ENCODE results near the gene PRDM2.

The PRDM2 gene

DNA sequence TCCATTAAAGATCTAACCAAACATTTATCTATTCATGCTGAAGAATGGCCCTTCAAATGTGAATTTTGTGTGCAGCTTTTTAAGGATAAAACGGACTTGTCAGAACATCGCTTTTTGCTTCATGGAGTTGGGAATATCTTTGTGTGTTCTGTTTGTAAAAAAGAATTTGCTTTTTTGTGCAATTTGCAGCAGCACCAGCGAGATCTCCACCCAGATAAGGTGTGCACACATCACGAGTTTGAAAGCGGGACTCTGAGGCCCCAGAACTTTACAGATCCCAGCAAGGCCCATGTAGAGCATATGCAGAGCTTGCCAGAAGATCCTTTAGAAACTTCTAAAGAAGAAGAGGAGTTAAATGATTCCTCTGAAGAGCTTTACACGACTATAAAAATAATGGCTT is 81.2 kb downstream of the PRDM2 start:
- DNase-seq, result no peak
- Histone ChIP-seq H3K79me2 (ENCODE audit: low read length) (peaks cover 93% of the 10 kb centered on the region), H3K4me1 (ENCODE audit: low read length) (no peaks in the 10 kb centered on the region), H3K4me2 (ENCODE audit: low read depth, low read length) (no peak overlapping the region), H3K9me3 (replicated peaks; ENCODE audit: insufficient read depth, low read length) (no peaks in the 10 kb centered on the region), H3K27me3 (replicated peaks; ENCODE audit: insufficient read depth, low read length) (no peaks in the 10 kb centered on the region), H3F3A (ENCODE audit: insufficient read depth, low read length) (no peaks in the 10 kb centered on the region), H3K9ac (ENCODE audit: low read length) (no peak overlapping the region), H3K9me2 (replicated peaks; ENCODE audit: insufficient read depth, low read length) (no peaks in the 10 kb centered on the region), H3K4me3 (ENCODE audit: low read length) (no peak overlapping the region), H3K27ac (ENCODE audit: low read length) (no peak overlapping the region), H3K36me3 (replicated peaks; ENCODE audit: insufficient read depth, low read length) (0 out of 2 replicates have a peak, but pooled peaks cover 11% of the 10 kb centered on the region), H4K20me1 (ENCODE audit: insufficient read depth, low read length) (no peaks in the 10 kb centered on the region), H2AFZ (ENCODE audit: low read length) (no peak overlapping the region)
- TF ChIP-seq, protein P1, sequence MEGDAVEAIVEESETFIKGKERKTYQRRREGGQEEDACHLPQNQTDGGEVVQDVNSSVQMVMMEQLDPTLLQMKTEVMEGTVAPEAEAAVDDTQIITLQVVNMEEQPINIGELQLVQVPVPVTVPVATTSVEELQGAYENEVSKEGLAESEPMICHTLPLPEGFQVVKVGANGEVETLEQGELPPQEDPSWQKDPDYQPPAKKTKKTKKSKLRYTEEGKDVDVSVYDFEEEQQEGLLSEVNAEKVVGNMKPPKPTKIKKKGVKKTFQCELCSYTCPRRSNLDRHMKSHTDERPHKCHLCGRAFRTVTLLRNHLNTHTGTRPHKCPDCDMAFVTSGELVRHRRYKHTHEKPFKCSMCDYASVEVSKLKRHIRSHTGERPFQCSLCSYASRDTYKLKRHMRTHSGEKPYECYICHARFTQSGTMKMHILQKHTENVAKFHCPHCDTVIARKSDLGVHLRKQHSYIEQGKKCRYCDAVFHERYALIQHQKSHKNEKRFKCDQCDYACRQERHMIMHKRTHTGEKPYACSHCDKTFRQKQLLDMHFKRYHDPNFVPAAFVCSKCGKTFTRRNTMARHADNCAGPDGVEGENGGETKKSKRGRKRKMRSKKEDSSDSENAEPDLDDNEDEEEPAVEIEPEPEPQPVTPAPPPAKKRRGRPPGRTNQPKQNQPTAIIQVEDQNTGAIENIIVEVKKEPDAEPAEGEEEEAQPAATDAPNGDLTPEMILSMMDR (IDR thresholded peaks at IDR 0.05; ENCODE audit: low read length), result no peak
- no peak for TF ChIP-seq EZH2 (optimal IDR thresholded peaks at IDR 0.05; ENCODE audit: low read depth, low read length)
- TF ChIP-seq EZH2phosphoT487 (IDR thresholded peaks at IDR 0.05; ENCODE audit: low read length), result no peak

DNA sequence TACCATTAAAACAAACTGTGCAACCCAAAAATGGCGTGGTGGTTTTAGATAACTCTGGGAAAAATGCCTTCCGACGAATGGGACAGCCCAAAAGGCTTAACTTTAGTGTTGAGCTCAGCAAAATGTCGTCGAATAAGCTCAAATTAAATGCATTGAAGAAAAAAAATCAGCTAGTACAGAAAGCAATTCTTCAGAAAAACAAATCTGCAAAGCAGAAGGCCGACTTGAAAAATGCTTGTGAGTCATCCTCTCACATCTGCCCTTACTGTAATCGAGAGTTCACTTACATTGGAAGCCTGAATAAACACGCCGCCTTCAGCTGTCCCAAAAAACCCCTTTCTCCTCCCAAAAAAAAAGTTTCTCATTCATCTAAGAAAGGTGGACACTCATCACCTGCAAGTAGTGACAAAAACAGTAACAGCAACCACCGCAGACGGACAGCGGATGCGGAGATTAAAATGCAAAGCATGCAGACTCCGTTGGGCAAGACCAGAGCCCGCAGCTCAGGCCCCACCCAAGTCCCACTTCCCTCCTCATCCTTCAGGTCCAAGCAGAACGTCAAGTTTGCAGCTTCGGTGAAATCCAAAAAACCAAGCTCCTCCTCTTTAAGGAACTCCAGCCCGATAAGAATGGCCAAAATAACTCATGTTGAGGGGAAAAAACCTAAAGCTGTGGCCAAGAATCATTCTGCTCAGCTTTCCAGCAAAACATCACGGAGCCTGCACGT is 82.1 kb downstream of the PRDM2 start:
- Histone ChIP-seq H3K4me1 (ENCODE audit: low read length) (no peaks in the 10 kb centered on the region), H3K27me3 (replicated peaks; ENCODE audit: insufficient read depth, low read length) (no peaks in the 10 kb centered on the region), H4K20me1 (ENCODE audit: insufficient read depth, low read length) (no peaks in the 10 kb centered on the region), H3K9me2 (replicated peaks; ENCODE audit: insufficient read depth, low read length) (no peaks in the 10 kb centered on the region), H3K4me3 (ENCODE audit: low read length) (no peak overlapping the region), H3F3A (ENCODE audit: insufficient read depth, low read length) (no peaks in the 10 kb centered on the region), H3K27ac (ENCODE audit: low read length) (no peak overlapping the region), H3K9ac (ENCODE audit: low read length) (no peak overlapping the region), H3K79me2 (ENCODE audit: low read length) (peaks cover 93% of the 10 kb centered on the region), H2AFZ (ENCODE audit: low read length) (no peak overlapping the region), H3K9me3 (replicated peaks; ENCODE audit: insufficient read depth, low read length) (no peaks in the 10 kb centered on the region), H3K36me3 (replicated peaks; ENCODE audit: insufficient read depth, low read length) (0 out of 2 replicates have a peak, but pooled peaks cover 11% of the 10 kb centered on the region), H3K4me2 (ENCODE audit: low read depth, low read length) (no peak overlapping the region)
- DNase-seq, result no peak
- TF ChIP-seq EZH2phosphoT487 (IDR thresholded peaks at IDR 0.05; ENCODE audit: low read length) (no peak), EZH2 (optimal IDR thresholded peaks at IDR 0.05; ENCODE audit: low read depth, low read length) (no peak)
- TF ChIP-seq, protein P1 (IDR thresholded peaks at IDR 0.05; ENCODE audit: low read length), result no peak

DNA sequence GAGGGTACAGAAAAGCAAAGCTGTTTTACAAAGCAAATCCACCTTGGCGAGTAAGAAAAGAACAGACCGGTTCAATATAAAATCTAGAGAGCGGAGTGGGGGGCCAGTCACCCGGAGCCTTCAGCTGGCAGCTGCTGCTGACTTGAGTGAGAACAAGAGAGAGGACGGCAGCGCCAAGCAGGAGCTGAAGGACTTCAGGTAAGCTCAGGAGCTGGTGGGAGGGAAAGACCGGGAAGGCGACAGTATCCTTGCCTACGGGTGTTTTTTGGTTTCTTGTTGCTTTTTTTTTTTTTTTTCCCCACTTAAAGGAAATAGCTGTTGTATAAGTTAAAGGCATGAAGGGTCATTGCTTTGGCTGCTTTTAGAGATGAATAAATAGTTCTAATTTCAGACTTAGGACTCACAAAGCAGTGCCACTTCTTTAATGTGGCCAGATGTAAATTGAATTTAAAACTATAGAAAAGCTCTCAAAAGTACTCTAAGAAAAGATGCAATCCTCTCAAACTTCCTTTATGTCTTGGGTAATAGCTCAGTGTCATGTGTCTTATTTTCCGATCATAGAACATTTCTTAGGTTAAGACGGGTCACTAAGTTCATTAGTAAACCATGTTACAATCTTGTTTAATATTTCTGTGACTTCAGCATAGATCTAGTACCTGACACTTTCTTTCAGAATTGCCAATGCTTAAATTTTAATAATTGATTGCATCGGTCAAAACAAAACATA is 82.8 kb downstream of the PRDM2 start:
- H3K27me3 ChIP-seq (replicated peaks; ENCODE audit: insufficient read depth, low read length), result no peaks in the 10 kb centered on the region
- H3K27ac ChIP-seq (ENCODE audit: low read length), result no peak overlapping the region
- H3F3A ChIP-seq (ENCODE audit: insufficient read depth, low read length), result no peaks in the 10 kb centered on the region
- H3K79me2 ChIP-seq (ENCODE audit: low read length), result peaks cover 91% of the 10 kb centered on the region
- peaks cover 9% of the 10 kb centered on the region; the same call in 1 of the 2 replicates for H3K36me3 ChIP-seq (replicated peaks; ENCODE audit: insufficient read depth, low read length)
- H3K9me3 ChIP-seq (replicated peaks; ENCODE audit: insufficient read depth, low read length), result no peaks in the 10 kb centered on the region
- no peak overlapping the region for H2AFZ ChIP-seq (ENCODE audit: low read length)
- no peak for TF ChIP-seq EZH2 (optimal IDR thresholded peaks at IDR 0.05; ENCODE audit: low read depth, low read length)
- TF ChIP-seq, protein P1 (IDR thresholded peaks at IDR 0.05; ENCODE audit: low read length), result no peak
- no peak for TF ChIP-seq EZH2phosphoT487 (IDR thresholded peaks at IDR 0.05; ENCODE audit: low read length)
- H3K4me3 ChIP-seq (ENCODE audit: low read length), result no peak overlapping the region
- no peaks in the 10 kb centered on the region for H3K9me2 ChIP-seq (replicated peaks; ENCODE audit: insufficient read depth, low read length)
- no peaks in the 10 kb centered on the region for H4K20me1 ChIP-seq (ENCODE audit: insufficient read depth, low read length)
- no peak overlapping the region for H3K4me2 ChIP-seq (ENCODE audit: low read depth, low read length)
- DNase-seq, result no peak
- H3K4me1 ChIP-seq (ENCODE audit: low read length), result no peaks in the 10 kb centered on the region
- no peak overlapping the region for H3K9ac ChIP-seq (ENCODE audit: low read length)
